Epithelial cell of proximal tubule (primary cell): Measurements from ENCODE around the gene CACNB1. TPM values are rescaled to one million over a fixed set of nuclear protein-coding genes. Genes with fewer than 3 reads are reported as not detected.

Experiments used
- DNase-seq: peaks from one replicate; pipeline ENCODE4 v3.0.0-alpha.2; 2011; ENCODE audit warnings: low read depth
- H3K4me3 ChIP-seq: 2 replicates; pipeline ENCODE4 v1.5.1; 2011; ENCODE audit warnings: low read depth, mild to moderate bottlenecking, low read length
- CTCF ChIP-seq: conservative IDR thresholded peaks from 2 replicates; pipeline ENCODE4 v1.5.1; 2012; ENCODE audit warnings: low read depth, mild to moderate bottlenecking, low read length
- total RNA-seq: library from RNA; depleted of rRNA; stranded (reverse); fragments of >200 nt; gene quantifications from 2 replicates; pipeline ENCODE4 v1.2.3, GENCODE V29; 2015

CACNB1 gene
- total RNA-seq: 2.4 and 5.9 TPM in 2 replicates

- no peak for TF ChIP-seq CTCF
- DNase-seq: no peak
Observed at GRCh38 chr17:39197380-39198185, at the start of gene CACNB1. Gene CACNB1, minus strand, starts transcription at chr17:39197669. Its CDS starts 174 bp downstream, at chr17:39197495.

GRCh38 chr17:39246274-39246673 is 48.8 kb upstream of the CACNB1 start:
- no peak for TF ChIP-seq CTCF
- DNase-seq: no peak
- H3K4me3 ChIP-seq: no peak overlapping the region

More at GRCh38 chr17:39197380-39198185, at the start of gene CACNB1:
- H3K4me3 ChIP-seq: peak within 1 kb of the TSS; percentile 78

DNA sequence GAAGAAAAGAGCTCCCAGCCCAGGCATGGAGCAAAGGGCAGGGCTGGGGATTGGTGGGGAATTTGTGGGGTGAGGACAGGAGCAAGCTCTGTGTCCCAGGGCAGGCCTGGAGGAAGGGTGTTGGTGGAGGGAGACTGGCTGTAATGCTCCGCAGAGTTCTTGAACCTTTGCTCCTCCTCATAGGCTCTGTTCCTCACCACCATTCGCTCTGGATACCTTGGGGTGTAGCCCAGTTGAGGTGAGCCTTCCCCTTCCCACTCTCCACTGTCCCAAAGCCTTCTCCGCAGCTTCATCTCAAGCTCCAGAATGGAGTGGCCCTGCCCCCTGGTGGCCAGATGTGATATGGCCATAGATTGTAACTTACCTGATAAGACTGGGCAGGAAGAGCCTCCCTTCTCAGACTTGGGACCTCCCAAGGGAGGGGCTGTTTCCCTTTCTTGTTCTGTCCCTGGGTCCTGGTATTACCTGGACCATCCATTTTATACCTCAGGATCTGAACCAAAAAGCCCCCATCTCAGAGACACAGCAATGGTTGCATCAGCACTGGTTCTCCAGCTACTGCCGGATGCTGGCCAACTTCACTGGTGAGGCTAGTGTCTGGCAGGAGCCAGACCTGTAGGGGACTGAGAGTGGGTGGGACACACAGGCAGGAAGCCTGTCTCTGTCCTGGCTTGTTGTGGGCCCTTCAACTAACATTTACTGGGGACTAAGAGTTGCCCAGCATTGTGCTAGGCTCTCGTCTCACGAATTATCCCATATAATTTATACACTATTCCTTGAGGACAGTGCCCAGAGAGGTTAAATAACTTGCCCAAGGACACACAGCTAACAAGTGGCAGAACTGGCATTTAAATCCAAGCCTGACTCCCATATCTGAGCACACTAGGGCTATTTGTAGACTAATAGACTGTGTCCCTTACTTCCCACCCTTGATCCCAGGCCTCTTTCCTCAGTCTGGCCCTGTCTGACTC is 47.4 kb upstream of the CACNB1 start:
- peak; percentile 98 for TF ChIP-seq CTCF
- DNase-seq: no peak
- no peak overlapping the region for H3K4me3 ChIP-seq

GRCh38 chr17:39244016-39244599 is 46.6 kb upstream of the CACNB1 start:
- DNase-seq: no peak
- H3K4me3 ChIP-seq: no peak overlapping the region
- no peak for TF ChIP-seq CTCF

- H3K4me3 ChIP-seq: no peak overlapping the region
- no peak for TF ChIP-seq CTCF
- no peak for DNase-seq
Observed at GRCh38 chr17:39243155-39243554, 45.7 kb upstream of the CACNB1 start.

DNA sequence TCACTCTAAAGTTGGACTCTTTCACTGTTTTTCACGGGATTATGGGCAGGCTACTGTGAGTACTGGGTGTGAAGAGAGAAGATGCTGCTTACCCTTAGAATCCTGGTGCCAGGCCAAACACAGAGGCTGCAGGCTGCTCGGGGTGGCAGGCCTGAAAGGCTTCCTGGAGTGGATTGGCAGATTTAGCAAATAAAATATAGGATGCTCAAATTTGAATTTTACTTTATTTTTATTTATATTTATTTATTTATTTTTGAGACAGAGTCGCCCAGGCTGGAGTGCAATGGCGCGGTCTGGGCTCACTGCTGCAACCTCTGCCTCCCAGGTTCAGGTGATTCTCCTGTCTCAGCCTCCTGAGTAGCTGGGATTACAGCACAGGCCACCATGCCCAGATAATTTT is 43.2 kb upstream of the CACNB1 start:
- DNase-seq: no peak
- TF ChIP-seq CTCF: no peak
- H3K4me3 ChIP-seq: no peak overlapping the region
